Tibial nerve (tissue), 4 donors: Measurements from ENCODE around the gene FBXL22.

Experiments used
- EP300 ChIP-seq, 2 donors: sonication (generic); formaldehyde crosslinking; IDR thresholded peaks; one replicate each; pipeline ENCODE4 v1.6.1; 2017; ENCODE audit warnings: antibody characterized with exemption in 2 of 2, mild to moderate bottlenecking in 1 of 2
- POLR2A ChIP-seq, 2 donors: fragments of 450-650 bp; IDR thresholded peaks; one replicate each; pipeline ENCODE4 v1.6.1; 2017; ENCODE audit warnings: antibody characterized with exemption in 2 of 2, mild to moderate bottlenecking in 2 of 2, moderate library complexity in 2 of 2
- TF ChIP-seq, protein P1 (sequence below), 5 experiments: fragments of 200-600 bp in 3 of 5; fragments of 450-650 bp in 2 of 5; sonication (generic) in 3 of 5; IDR thresholded peaks; one replicate each; pipeline ENCODE4 v1.5.1; 2016 to 2019; ENCODE audit warnings: antibody characterized with exemption in 5 of 5, mild to moderate bottlenecking in 3 of 5, moderate library complexity in 2 of 5

DNA sequence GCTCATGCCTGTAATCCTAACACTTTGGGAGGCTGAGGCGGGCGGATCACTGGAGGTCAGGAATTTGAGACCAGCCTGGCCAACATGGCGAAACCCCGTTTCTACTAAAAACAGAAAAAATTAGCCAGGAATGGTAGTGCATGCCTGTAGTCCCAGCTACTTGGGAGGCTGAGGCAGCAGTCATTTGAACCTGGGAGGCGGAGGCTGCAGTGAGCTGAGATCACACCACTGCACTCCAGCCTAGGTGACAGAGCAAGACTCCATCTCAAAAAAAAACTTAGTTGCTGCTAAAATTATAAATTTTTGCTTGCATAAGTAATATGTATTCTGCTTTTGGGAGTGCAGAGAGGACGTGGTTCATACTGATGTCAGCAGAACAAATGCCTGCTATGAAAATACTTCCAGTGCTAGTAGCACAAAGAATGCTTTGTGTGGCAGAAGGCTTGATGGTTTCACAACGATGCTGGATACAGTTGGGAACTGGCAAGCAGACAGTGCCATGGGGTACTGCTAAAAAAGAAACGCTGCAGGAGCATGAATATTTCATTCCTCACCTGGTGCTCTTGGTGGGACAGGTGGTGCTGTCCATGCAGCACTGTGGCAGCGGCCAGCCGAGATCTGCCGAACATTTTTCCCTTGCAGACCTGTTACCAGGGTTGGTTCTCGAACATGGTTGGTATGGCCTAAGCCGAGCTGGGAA is 31.1 kb downstream of the FBXL22 start:
- TF ChIP-seq POLR2A (IDR thresholded peaks at IDR 0.05) (no peak), EP300 (IDR thresholded peaks at IDR 0.05) (peak; percentile 65 to 81)
- TF ChIP-seq, protein P1, sequence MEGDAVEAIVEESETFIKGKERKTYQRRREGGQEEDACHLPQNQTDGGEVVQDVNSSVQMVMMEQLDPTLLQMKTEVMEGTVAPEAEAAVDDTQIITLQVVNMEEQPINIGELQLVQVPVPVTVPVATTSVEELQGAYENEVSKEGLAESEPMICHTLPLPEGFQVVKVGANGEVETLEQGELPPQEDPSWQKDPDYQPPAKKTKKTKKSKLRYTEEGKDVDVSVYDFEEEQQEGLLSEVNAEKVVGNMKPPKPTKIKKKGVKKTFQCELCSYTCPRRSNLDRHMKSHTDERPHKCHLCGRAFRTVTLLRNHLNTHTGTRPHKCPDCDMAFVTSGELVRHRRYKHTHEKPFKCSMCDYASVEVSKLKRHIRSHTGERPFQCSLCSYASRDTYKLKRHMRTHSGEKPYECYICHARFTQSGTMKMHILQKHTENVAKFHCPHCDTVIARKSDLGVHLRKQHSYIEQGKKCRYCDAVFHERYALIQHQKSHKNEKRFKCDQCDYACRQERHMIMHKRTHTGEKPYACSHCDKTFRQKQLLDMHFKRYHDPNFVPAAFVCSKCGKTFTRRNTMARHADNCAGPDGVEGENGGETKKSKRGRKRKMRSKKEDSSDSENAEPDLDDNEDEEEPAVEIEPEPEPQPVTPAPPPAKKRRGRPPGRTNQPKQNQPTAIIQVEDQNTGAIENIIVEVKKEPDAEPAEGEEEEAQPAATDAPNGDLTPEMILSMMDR (IDR thresholded peaks at IDR 0.05), result no peak
